ENCODE data around the gene RUNDC1.
"Not testable (repeated sequence)": the region's sequence is repeated elsewhere in the genome, so short reads cannot be mapped to it uniquely, and the experiment has no call there.

The RUNDC1 gene

GRCh38 chr17:42992872-42993271 is 12.5 kb downstream of the RUNDC1 start:
- DNase-seq = no peak

- DNase-seq = not testable (repeated sequence)
These were observed 13.5 kb downstream of the RUNDC1 start for GRCh38 chr17:42993913-42994312.

DNA sequence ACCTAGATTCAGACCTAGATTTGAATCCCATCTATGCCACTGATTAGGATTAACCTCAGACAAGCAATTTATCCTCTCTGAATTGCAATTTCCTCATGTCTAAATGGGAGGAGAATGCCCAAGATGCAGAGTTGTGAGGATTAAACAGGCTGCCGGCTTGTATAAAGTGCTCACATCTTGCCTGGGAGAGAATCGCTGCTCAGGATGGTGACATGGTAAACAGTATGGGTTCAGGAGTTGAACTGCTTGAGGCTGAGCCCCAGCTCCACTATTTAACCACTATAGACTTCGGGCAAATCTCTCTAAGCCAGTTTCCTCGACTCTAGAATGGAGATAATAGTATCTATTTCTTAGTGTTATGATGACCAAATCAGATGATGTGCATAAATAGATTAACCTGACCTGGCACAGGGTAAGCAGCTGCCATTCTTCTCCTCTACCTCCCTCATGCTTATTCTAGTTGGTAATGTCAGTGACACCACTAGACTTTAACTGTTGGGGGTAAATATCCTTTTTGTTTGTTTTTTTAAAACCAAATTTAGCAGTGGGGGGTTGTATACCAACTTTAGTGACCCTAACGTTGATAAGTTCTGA is 17.1 kb downstream of the RUNDC1 start:
- DNase-seq = no peak

DNA sequence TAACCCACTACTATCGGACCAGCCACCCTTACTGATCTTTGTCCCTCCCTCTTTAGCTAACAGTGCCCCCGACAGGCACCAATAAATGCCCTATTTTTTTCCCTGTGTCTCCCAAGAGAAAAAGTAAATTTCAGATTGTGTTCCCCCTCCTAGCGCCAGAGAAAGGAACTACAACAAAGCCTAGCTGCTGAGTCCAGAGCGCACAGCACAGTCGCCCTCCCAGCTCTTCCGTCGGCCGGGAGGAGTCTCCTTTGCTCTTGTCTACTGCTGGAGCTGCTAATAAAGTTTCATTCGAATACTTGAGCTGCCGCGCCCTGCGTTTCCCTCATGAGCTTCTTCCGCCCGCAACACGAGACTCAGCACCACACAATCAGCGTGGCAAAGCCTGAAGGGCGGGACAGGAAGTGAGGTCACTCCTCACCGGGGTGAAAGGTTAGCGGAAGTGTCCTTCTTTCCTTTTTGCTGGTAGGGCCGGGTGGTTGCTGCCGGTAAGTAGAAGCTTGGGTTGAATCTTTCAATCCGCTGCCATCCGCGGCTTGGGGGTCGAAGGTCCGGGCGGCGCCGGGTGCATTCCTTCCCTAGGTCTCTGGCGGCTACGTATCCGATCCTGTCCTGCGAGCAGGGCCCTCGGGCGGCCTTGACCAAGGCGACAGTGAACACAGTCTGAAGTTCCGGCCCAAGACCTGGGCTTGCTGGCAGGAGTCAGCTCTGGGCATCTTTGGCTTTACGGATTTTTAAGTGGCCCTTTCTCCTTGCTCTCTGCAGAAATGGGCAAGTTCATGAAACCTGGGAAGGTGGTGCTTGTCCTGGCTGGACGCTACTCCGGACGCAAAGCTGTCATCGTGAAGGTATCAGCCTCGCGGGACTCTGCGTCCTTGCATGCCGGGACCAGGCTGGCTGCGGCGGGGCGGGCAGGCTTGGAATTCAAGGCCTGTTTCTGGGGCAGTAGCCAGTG is 17.9 kb downstream of the RUNDC1 start, which contains the start of gene RPL27:
RPL27 (plus strand) TSS at position 436 of the 955 bp plus-strand sequence; CDS start at position 768, 332 bp downstream.
- peak; percentile 95 for DNase-seq

- DNase-seq = no peak
These were observed 18.7 kb downstream of the RUNDC1 start for GRCh38 chr17:42999003-42999525.

- not testable (repeated sequence) for DNase-seq
These were observed 20.5 kb downstream of the RUNDC1 start for GRCh38 chr17:43000894-43001293.

- DNase-seq = no peak
These were observed 23.3 kb downstream of the RUNDC1 start for GRCh38 chr17:43003542-43004172.

DNA sequence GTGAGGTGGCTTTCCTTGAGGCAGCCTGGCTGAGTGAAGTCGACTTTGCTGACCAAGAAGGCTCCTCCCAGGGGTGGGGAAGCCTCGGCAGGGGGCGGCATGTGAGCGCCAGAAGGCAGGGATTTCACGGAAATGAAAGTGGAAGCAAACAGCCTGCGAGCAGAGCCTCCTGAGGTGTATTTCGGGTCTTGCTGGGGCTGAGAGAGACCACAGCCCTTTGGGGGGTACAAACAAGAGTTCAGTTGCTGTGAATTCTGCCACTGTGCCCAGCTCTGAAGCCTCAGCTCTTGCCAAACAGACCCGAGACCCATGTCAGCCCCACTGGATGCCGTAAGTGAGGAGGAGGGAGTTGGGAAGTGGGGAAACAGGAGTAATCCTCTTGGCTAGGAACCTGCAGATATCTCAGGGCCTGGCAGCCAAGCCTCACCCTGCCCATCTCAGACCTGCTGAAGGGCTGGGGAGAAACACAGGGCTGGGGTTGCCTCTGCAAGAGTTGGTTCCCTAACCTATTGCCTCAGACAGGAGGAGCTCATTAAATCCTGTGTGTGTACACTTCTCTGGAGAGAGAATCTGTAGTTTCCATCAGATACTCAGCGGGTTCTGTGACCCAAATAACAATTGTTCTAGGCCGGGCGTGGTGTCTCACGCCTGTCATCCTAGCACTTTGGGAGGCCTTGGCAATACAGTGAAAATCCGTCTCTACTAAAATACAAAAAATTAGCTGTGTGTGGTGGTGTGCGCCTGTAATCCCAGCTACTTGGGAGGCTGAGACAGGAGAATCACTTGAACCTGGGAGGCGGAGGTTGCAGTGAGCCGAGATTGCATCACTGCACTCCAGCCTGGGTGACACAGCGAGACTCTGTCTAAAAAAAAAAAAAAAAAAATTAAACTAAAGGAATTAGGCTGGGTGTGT is 26.5 kb downstream of the RUNDC1 start, which contains the start of gene IFI35:
IFI35 (plus strand) TSS at position 146 of the 913 bp plus-strand sequence; CDS start at position 310, 164 bp downstream.
- DNase-seq = peak; percentile 89

- no peak for DNase-seq
These were observed 30.4 kb downstream of the RUNDC1 start for GRCh38 chr17:43010667-43011308.

- DNase-seq = no peak
These were observed 31.5 kb downstream of the RUNDC1 start for GRCh38 chr17:43011728-43012472.

DNA sequence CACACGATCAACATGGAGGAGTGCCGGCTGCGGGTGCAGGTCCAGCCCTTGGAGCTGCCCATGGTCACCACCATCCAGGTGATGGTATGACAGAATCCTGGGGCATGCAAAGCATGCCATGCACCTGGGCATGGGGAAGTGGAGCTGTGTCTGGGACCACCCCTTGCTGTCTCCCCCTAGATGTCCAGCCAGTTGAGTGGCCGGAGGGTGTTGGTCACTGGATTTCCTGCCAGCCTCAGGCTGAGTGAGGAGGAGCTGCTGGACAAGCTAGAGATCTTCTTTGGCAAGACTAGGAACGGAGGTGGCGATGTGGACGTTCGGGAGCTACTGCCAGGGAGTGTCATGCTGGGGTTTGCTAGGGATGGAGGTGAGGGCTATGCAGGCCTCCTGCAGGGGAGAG is 32.9 kb downstream of the RUNDC1 start:
- no peak for DNase-seq

DNA sequence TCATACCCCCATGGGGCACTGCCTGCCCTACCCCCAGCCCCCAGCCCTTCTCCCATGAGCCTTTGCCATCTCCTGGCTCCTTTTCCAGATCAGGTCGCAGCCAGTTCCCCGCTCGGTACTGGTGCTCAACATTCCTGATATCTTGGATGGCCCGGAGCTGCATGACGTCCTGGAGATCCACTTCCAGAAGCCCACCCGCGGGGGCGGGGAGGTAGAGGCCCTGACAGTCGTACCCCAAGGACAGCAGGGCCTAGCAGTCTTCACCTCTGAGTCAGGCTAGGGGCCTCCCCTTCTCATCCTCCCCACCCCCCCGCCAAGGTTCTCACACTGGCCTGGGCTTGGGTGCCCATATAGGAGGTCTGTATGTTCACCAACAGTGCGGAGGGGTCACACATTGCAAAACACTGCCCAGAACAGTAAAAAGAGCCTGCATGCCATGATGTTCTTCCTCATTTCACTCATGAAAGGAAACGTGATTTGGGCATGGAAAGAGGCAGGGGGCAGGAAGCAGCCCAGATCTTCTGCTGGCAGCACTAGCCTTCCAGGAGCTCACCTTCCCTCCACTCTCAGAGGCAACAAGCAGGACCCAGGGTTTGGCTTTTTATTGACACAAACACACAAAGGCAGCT is 33.8 kb downstream of the RUNDC1 start:
- no peak for DNase-seq

GRCh38 chr17:43014649-43015542 is 34.5 kb downstream of the RUNDC1 start:
- no peak for DNase-seq

DNA sequence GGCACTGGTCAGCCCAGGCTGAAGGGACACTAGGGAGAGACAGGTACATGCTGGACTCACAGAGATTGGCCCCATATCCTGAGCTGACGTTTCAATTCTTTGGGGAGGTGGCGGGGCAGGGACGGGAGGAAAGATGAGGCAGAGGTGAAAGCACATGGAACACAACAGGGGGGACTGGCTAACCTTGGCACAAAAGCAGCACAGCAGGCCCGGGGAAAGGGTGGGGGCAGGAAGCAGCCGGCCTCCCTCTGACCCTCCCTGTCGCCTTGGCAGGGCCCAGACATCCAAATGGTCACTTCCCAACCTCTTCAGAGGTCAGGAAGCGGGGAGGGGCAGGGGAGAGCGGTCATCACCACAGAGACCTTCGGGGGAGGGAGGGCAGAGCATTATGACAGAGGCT is 35.2 kb downstream of the RUNDC1 start:
- DNase-seq = no peak

- no peak for DNase-seq
These were observed 35.9 kb downstream of the RUNDC1 start for GRCh38 chr17:43016216-43016615.

- no peak for DNase-seq
These were observed 37.9 kb downstream of the RUNDC1 start for GRCh38 chr17:43018008-43018853.

DNA sequence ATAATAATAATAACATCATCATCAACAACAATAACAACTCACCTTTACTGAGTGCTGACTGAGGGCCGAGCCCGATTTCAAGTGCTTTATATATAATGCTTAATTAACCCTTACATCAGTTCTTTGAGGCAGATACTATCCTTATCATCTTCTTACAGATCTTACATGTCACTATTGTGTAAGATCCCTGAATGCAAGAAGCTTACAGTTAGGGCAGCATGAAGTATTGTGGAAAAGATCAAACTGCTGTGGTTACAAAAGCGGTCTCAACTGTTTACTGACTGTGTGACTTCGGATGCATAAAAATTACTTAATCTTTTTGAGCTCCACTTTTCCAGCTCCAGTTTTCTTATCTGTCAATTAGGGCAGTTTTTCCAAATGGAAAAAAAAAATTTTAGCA is 38.6 kb downstream of the RUNDC1 start:
- no peak for DNase-seq

DNA sequence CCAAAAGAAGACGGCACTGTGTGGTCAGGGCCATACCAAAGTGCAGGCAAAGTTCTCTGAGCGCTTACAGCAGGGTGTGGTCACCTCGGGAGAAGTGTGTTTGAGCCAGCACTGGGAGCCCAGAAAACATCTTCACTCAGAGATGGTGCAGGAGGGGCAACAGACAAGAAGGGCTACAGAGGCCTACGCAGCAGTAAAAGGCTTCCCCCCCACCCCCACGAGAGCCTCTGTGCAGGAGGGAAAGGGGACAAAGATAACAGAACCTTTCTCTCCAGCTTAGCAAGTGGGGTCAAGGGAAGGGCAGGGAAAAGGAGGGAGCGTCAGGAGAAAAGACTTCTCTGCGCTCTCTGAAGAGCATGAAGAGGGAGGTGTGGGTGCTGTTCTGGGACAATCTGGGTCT is 39.1 kb downstream of the RUNDC1 start:
- DNase-seq = no peak
